PC-3 (cell line): Measurements from ENCODE around the gene MYL9.

Source experiments
- CTCF ChIP-seq: fragments of 300-600 bp; sonication (generic); conservative IDR thresholded peaks from 2 replicates; pipeline ENCODE4 v1.5.1; 2017; ENCODE audit warnings: antibody characterized with exemption, low read depth, mild to moderate bottlenecking, low read length
- EZH2 ChIP-seq: fragments of 300-600 bp; sonication (generic); IDR thresholded peaks from one replicate; pipeline ENCODE4 v1.6.1; 2017; ENCODE audit warnings: antibody characterized with exemption, mild to moderate bottlenecking, low read length; ENCODE audit not compliant: unreplicated experiment

DNA sequence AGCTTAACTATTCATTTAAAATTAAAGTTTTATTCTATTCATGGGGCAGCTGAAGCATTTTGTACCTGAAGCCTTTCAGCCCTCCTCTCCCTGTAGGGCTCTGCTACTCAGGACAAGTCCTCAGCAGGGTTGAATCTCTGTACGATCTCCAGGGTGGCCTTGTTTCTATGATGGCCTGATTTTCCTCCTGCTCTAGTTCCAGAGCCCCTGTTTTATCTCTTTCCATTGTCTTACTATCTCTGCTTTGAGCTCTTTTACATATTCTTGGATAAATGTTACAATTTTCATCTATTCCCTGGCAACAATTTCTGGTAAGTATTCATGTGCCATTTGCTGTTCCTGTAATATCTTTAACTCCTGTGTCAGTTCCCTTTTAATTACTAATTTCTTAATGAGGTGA, 19.8 kb upstream of the MYL9 start:
- TF ChIP-seq CTCF (no peak), EZH2 (no peak)
